Activated CD4-positive, alpha-beta T cell treated with anti-CD3 and anti-CD28 coated beads, Interleukin-2, Interleukin-4, amounts not matched to agents 100 ng/mL and 50 ng/mL, durations not matched to agents 16 hours and 8 hours (primary cell): ENCODE results near the gene NKX2-8.
A peak's percentile ranks its signal among the peaks of the same experiment; 100 is the strongest.

ENCODE experiments used
- DNase-seq: peaks from one replicate; pipeline ENCODE4 v3.0.0-alpha.2; 2020; ENCODE audit warnings: low spot score

The NKX2-8 gene

GRCh38 chr14:36582011-36582873 is at the start of gene NKX2-8:
TSS of gene NKX2-8 (minus strand) at chr14:36582614. CDS start at chr14:36582389, 225 bp downstream.
- DNase-seq: no peak

- no peak for DNase-seq
These were observed 45.6 kb upstream of the NKX2-8 start for GRCh38 chr14:36627981-36628380.

- no peak for DNase-seq
These were observed 43.7 kb upstream of the NKX2-8 start for GRCh38 chr14:36626151-36626550.

- DNase-seq: no peak
These were observed 43.0 kb upstream of the NKX2-8 start for GRCh38 chr14:36625436-36625835.

- no peak for DNase-seq
These were observed 42.6 kb upstream of the NKX2-8 start for GRCh38 chr14:36625014-36625413.

GRCh38 chr14:36619853-36620252 is 37.4 kb upstream of the NKX2-8 start:
- DNase-seq: no peak

GRCh38 chr14:36619131-36619530 is 36.7 kb upstream of the NKX2-8 start:
- DNase-seq: no peak

GRCh38 chr14:36618641-36619040 is 36.2 kb upstream of the NKX2-8 start:
- no peak for DNase-seq

GRCh38 chr14:36617824-36618223 is 35.4 kb upstream of the NKX2-8 start:
- no peak for DNase-seq

- DNase-seq: no peak
These were observed 23.1 kb upstream of the NKX2-8 start for GRCh38 chr14:36605506-36605857.

- peak; percentile 66 for DNase-seq
These were observed 22.5 kb upstream of the NKX2-8 start for GRCh38 chr14:36604757-36605505.

GRCh38 chr14:36600431-36600830 is 18.0 kb upstream of the NKX2-8 start:
- no peak for DNase-seq

GRCh38 chr14:36591482-36591881 is 9.1 kb upstream of the NKX2-8 start:
- no peak for DNase-seq

GRCh38 chr14:36588788-36589187 is 6.4 kb upstream of the NKX2-8 start:
- DNase-seq: no peak

- DNase-seq: no peak
These were observed 5.7 kb upstream of the NKX2-8 start for GRCh38 chr14:36588119-36588518.

GRCh38 chr14:36585100-36585499 is 2.7 kb upstream of the NKX2-8 start:
- DNase-seq: no peak

- DNase-seq: no peak
These were observed 1.7 kb upstream of the NKX2-8 start for GRCh38 chr14:36583893-36584811.

- DNase-seq: no peak
These were observed 953 bp upstream of the NKX2-8 start for GRCh38 chr14:36583242-36583892.

GRCh38 chr14:36582874-36583241 is 444 bp upstream of the NKX2-8 start:
- DNase-seq: no peak

- DNase-seq: no peak
These were observed 1.3 kb downstream of the NKX2-8 start for GRCh38 chr14:36580856-36581831.
